ENCODE results near the gene UNC119.
"Not testable (repeated sequence)": the region's sequence is repeated elsewhere in the genome, so short reads cannot be mapped to it uniquely, and the experiment has no call there.

UNC119 gene

GRCh38 chr17:28540231-28540630 lies 12.2 kb downstream of the UNC119 start:
- no peak for DNase-seq

- no peak for DNase-seq
Observed at GRCh38 chr17:28538296-28538895, 14.0 kb downstream of the UNC119 start.

- no peak for DNase-seq
Observed at GRCh38 chr17:28537219-28537610, 15.2 kb downstream of the UNC119 start.

DNA sequence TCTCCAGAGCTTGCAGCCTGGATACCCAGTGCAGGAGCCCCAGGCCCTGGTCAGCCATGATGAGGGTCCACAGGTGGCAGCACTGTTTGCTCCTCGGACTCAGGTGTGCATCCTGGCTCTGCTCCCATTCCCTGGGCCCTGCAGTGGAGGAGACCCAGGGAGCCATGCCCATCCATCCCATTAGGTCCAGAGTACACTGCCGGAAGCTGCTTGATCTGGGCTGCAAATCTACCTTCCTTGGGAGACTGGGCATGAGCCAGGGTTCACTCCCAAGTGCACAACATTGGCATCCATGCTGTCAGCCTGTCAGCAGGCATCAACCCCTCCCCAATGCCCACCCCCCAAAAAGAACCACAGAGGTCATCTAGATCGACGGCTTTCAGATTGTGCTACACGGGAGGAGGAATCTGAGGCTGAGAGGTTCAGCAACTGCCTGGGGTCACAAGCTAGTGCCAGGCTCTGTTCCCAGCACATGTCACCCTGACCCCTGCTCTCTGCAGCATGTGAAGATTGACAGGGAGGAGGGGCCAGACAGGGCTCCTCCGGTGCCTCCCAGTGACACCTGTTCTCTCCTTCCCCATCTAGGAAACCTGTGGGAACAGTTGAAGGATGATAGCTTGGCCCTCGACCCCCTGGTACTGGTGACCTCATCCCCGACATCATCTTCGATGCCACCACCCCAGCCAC lies 15.7 kb downstream of the UNC119 start:
- no peak for DNase-seq

- DNase-seq: no peak
Observed at GRCh38 chr17:28534740-28535375, 17.6 kb downstream of the UNC119 start.

DNA sequence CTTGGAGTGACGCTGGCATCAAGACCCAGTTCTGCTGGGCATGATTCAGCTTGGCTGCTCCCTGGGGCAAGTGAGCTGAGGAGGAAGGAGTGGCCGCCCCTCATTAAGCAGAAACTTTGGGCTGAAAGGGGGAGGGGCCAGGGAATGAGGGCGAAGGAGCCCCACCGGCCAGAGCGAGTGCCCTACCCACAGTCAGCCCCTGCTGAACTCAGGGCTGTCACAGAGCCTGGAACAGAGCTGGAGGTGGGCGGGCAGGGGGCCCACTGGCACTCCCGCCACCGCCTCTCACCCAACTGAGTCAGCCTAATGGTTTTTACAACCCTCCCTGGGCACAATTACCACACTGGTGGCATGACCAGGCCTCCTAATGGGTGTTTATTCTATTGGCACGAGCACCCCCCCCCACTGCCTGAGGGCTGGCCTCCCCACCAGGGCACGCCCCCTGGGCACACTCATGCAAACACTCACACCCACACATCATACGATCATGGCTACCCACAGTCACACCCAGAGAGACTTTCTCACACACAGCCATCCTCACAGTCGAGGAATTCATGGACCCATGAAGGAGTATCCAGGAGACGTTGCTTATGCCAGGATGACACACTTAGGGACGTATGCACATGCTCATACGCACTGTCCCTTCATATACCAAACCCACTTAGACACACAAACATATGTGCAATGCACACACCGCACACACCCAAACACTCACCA lies 19.2 kb downstream of the UNC119 start:
- DNase-seq: no peak

- no peak for DNase-seq
Observed at GRCh38 chr17:28532050-28532960, 20.1 kb downstream of the UNC119 start.

DNA sequence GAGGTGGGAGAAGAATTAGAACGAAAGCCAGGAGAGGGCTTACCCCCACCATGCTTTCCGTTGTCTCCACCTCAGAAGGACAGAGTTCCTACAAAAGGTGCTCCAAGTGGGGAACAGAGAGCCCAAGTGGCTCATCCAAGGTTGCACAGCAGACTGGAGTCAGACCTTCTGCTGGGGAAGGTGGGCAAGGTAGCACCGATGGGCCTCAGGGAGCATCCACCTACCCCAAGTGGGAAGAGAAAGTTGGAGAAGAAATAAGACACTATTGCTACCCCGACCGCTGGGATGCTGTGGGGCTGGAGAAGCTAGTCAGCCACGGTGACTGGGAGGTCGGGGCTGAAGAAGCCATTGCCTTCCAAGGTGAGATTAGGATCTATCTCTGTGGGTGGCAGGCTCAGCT lies 21.5 kb downstream of the UNC119 start:
- DNase-seq: no peak

- no peak for DNase-seq
Observed at GRCh38 chr17:28530250-28530649, 22.2 kb downstream of the UNC119 start.

GRCh38 chr17:28529013-28529400 lies 23.4 kb downstream of the UNC119 start:
- DNase-seq: no peak

GRCh38 chr17:28528327-28529012 lies 24.0 kb downstream of the UNC119 start:
- no peak for DNase-seq

DNA sequence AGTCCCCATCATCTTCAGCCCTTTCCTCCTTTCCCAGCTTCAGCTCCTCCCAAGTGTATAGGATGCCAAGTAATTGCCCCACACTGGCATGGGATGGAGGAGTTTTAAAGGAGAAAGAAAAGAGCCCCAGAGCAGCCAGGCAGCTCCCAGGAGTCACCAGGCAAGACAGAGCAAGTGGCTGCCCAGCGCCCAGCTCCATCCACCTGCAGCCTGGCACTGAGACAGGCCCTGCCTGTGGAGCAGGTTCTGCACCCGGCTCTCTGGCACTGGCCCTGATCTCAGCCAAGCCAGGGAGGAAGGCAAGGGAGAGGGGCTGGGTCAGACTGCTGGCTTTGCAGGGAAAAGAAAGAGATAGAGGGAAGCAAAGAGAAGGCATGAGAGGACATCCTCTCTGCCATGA lies 24.6 kb downstream of the UNC119 start:
- no peak for DNase-seq

GRCh38 chr17:28527181-28527681 lies 25.2 kb downstream of the UNC119 start:
- DNase-seq: no peak

GRCh38 chr17:28526381-28526780 lies 26.0 kb downstream of the UNC119 start:
- DNase-seq: no peak

- no peak for DNase-seq
Observed at GRCh38 chr17:28524476-28525424, 27.7 kb downstream of the UNC119 start.

- no peak for DNase-seq
Observed at GRCh38 chr17:28523876-28524275, 28.5 kb downstream of the UNC119 start.

- no peak for DNase-seq
Observed at GRCh38 chr17:28523186-28523585, 29.2 kb downstream of the UNC119 start.

DNA sequence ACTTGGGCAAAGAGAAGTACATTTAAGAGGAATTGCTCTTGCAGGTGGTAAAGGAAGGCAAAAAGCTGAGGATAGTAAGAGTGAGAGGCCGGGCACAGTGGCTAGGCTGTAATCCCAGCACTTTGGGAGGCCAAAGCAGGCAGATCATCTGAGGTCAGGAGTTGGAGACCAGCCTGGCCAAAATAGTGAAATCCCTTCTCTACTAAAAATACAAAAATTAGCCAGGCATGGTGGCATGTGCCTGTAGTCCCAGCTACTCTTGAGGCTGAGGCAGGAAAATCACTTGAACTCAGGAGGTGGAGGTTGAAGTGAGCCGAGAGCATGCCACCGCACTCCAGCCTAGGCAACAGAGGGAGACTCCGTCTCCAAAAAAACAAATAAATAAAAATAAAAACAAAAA lies 30.1 kb downstream of the UNC119 start:
- DNase-seq: not testable (repeated sequence)

DNA sequence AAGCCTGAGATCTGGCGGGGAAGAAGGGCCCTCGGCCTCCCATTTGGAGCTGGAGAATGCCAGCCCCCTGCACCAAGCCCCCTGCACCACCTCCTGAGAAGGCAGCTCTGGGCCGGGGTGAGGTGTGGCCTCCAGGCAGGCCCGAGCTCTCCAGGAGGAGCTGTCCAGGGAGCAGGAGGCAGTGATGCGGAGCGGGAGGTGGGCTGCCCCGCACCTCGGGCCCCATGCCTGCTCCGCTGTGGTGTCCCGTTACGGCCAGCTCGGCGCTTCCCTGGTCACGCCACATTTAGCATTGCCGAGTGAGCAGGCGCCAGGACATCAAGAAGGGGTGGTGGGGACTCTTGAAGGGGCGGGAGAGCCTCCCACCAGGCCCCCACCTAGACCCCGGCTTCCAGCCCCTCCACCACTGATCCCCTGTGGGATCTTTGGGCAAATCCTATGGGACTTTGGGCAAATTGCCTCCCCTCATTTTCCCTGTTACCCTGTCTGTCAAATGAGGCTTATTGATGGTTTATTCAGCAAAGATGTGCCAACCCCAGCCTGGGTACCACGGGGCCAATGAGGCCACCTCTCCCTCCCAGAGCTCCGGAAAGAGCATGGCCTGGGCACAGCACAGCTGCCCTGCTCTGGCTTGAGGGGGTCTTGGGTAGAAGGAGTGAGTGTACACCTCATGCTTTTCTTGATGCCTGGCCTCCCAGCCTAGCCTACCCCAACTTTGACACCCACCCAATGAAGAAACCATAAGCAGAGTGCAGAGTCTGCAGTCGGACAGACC lies 30.9 kb downstream of the UNC119 start:
- no peak for DNase-seq

GRCh38 chr17:28520687-28521086 lies 31.7 kb downstream of the UNC119 start:
- DNase-seq: no peak

Data from activated CD4-positive, alpha-beta T cell treated with anti-CD3 and anti-CD28 coated beads, Interleukin-2, Interleukin-6, amounts not matched to agents 100 ng/mL and 50 ng/mL, durations not matched to agents 16 hours and 8 hours (primary cell).